AG10803 (cell line): ENCODE results near the gene TOP1.

Experiments
- DNase-seq: peaks from one replicate; pipeline ENCODE4 v3.0.0; 2010; ENCODE audit warnings: low read depth
- H3K4me3 ChIP-seq: 2 replicates; pipeline ENCODE4 v1.5.1; 2011; ENCODE audit warnings: mild to moderate bottlenecking, low read length, control low read depth
- CTCF ChIP-seq: conservative IDR thresholded peaks from 2 replicates; pipeline ENCODE4 v1.5.1; 2011; ENCODE audit warnings: mild to moderate bottlenecking, low read length, control low read depth, inconsistent platforms

The TOP1 gene

DNA sequence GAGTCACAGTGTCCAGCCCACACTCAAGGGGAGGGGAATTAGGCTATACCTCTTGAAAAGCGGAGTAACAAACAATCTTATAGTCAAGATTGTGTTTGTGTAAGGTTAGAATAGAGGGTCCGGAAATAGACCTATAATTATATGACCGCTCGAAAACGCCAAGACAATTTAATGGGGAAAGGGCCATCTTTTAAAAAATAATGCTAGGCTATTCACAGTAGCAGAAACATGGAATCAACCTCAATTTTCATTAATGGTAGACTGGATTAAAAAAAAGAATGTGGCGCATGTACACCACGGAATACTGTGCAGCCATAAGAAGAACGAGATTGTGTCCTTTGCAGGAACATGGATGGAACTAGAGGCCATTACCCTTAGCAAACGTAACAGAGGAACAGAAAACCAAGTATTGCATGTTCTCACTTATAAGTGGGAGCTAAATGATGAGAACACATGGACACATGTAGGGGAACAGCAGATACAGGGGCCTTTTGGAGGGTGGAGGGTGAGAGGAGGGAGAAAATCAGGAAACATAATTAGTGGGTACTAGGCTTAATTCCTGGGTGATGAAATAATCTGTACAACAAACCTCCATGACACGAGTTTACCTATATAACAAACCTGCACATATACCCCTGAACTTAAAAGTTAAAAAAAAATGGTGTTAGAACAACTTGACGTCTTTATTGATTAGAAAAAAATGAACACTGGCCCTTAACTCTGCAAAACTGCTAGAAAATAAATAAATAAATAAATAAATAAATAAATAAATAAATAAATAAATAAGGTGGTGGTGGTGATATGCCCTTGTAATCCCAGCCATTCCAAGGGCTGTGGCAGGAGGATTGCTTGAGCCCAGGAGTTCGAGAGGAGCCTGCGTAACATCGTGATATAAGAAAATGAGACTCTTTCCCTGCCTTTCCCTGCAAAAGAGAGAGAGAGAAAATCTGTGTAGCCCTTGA lies 30.3 kb downstream of the TOP1 start:
- no peak for DNase-seq
- no peak overlapping the region for H3K4me3 ChIP-seq
- TF ChIP-seq CTCF = no peak

DNA sequence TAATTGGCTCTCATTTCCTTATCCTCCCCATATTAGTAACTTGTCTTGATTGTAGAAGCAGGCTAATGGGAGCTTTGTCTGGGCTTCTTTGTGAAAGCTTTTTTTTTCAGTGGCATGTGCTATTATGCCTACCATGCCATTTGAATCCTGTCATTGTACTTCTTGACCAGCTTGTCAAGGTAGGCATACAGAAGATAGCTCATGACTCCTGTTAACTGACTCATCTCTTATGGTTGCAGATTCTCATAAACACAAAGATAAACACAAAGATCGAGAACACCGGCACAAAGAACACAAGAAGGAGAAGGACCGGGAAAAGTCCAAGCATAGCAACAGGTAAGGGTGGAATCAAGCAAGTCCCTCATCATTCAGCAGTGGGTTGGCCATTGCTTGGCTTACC lies 32.5 kb downstream of the TOP1 start:
- no peak for TF ChIP-seq CTCF
- H3K4me3 ChIP-seq = no peak overlapping the region
- no peak for DNase-seq

- H3K4me3 ChIP-seq = no peak overlapping the region
- no peak for DNase-seq
- no peak for TF ChIP-seq CTCF
Observed at GRCh38 chr20:41063442-41063841, 34.8 kb downstream of the TOP1 start.

GRCh38 chr20:41064377-41064776 lies 35.8 kb downstream of the TOP1 start:
- no peak for TF ChIP-seq CTCF
- DNase-seq = no peak
- no peak overlapping the region for H3K4me3 ChIP-seq

DNA sequence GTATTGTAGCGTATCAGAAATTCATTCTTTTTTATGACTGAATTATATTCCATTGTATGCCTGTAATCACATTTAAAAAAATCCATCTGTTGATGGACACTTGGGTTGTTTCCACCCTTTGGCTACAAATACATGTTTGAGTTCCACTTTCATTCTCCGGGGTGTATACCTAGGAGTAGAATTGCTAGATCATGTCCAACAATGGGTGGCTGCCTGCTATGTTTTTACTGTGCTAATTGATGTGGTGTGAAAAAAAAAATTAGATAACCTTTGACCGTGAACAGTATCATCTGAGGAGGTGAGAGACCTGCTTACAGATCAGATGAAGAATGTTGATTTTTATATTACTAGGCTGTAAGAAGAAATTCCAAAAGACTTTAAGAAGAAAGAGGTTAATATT lies 37.1 kb downstream of the TOP1 start:
- H3K4me3 ChIP-seq = no peak overlapping the region
- no peak for TF ChIP-seq CTCF
- no peak for DNase-seq

GRCh38 chr20:41068806-41069205 lies 40.2 kb downstream of the TOP1 start:
- no peak for DNase-seq
- no peak overlapping the region for H3K4me3 ChIP-seq
- no peak for TF ChIP-seq CTCF
